Smooth muscle cell of the brain vasculature (primary cell): ENCODE data around the gene MRTFA.

Source experiments
- DNase-seq: peaks from one replicate; pipeline ENCODE4 v3.0.0-alpha.2; 2012; ENCODE audit warnings: low read depth, low spot score

Gene MRTFA

DNA sequence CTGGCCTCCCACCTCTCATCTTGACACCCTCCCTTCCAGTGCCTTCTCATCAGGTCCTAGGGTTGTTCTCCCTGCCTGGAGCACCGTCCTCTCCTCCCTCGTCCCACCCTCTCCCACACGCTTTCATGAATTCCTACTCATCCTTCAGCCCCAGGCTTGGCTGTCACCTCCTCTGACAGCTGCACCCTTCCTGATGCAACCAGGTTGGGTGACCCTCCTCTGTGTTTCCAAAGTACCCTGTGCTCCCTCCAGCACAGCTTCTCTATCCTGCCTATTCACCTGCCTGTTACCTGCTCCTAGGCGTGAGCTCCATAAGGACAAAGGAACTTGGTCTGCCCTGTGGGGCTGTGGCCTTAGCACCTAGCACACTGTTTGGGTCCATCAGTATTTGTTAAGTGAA lies 207.7 kb downstream of the MRTFA start:
- DNase-seq = no peak

DNA sequence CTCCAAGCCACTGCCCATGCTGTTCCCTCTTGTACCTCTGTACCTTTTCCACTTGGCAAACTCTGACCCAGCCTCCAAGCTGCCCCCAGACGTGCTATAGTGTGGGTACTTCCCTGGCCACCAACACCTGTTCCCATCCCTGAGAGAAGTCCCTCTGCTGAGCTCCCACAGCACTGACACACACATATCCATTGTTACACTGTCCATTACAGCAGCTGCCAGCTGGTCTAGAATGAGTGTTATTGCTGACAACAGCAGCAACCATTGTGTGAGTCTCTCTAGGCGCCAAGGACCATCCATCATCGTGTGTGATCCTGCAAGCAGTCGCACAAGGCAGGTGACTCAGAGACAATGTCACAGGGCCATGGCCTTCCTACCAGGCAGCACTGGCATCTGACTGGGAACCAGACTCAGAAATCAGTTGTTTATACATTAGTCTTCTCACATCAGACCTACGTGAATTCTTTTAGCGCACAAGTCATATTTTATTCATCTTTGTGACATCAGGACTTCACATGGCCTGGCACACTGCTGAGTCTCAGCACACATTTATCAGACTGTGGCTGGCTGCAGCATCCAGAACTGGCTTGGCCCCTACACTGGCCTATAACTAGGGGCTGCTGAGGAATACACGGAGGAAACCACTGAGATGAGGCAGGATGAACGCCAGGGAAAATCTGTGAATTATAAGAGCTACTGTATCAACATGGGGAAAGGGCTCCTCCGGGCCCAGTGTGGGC lies 209.8 kb downstream of the MRTFA start:
- DNase-seq = no peak

DNA sequence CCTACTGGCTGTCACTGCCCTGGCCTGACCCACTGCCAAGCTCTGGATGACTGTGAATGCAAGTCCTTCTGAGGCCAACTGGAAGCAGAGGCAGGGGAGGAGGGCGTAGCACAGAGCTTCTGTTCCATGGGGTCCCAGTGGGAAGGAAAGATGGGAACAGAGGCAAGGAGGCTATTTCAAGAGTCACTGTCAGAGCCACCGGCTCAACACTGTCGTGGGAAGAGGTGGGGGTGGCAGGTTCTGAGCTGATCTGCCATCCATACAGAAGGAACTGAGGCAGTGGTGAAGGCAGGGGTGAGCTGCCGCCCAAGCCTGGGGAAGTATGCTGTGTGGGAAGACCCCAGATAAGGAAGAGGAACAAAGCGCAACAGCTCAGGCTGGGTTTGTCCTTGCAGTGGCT lies 211.4 kb downstream of the MRTFA start:
- no peak for DNase-seq

DNA sequence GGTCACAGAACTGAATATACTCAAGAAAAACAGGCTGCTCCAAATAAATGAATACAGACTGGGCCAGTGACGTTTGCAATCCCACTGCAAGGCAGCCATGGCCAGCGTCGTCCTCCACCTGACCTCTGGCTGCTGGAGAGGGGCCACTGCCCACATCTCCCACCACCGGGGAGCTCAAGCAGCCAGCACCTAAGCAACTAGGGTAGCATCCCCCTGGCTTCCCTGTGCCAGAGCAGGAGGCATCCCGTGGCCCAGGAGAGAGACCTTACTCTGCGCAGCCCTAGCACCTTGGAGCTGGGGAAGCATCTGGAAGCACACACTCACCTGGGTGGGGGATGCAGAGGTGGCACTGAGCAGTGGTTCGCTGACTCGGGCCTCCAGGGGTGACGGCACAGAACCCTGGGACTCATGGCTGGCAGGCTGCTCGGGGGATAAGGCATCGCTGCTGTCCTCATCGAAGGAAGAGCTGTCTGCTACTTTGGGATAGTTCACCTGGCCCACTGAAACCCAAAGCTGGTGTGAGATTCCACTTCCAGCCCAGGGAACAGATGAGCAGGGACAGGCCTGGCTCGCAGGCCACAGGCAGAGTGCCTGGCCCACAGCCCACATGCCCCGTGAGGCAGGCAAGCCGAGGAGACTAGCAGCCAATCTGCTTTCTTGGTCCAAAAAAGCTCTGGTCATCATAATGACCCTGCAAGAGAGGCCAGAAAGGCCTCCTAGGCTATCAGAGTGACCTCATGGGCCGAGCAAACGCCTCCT lies 212.5 kb downstream of the MRTFA start:
- DNase-seq = no peak

DNA sequence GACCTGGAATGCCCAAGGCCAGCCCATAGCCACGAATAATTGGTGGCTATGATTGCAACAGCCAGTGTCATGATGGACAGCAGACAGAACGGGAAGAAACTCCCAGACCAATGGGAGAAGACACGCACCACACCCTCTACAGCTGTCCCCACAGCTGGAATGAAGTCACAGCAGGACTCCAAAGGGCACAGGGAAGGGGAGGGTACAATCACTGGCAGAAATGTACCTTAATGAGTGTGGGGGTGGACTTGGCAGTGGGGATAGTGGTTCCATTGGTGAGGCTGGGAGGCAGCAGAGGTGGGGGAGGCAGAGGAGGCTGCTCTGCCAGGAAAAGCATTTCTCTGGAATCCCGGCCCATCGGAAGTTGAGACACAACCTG lies 213.2 kb downstream of the MRTFA start:
- DNase-seq = no peak

DNA sequence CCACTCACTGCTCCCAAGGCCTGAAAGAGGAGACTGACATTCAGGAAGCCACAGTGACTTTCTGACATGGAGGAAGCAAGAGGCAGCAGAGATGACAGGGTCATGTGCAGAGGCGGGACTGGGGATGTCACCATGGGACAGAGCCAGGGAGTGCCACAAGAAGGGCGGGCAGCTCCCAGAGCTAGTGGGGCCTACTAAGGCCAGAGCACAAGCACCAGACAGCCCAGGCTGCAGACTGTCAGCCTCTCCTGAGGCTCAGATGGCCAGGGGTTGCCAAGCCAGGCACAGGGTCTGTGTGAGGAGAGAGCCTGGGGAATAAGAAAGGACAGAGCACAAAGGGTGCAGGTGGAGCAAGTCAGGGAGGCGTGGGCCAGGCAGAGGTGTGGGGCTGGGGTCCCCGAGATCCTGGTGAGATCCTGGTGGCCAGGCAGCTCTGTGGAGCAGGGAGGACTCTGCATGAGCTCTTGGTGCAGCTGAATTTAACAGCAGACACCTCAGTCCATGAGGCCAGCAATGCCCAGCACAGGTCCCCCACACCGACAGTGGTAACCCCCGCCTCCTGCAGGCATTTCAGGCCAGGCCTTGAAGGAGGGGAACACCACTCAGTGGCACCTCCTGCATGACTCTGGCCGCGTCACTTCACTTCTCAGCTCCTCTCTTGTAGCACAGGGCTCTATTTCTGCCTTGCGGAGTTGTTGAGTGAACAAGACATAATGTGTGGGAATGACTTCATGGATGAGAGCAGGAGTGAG lies 213.8 kb downstream of the MRTFA start:
- no peak for DNase-seq

DNA sequence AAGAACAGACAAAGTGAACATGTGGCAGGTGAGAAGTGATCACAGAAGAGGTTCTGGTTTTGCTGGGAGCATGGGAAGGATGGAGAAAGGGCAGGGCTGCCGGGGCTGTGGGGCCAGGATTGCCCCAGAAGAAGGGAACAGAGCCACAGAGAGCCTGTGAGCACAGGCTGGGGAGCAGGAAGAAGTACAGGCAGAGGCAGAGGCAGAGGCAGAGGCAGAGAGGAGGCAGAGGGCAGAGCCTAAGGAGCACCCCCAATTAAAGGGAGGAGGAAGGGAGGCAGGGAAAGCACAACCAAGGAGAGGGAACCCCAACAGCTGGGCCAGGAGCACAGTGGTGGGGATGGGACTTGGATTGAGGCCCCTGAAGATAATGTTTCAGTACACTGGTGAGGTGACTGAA lies 214.6 kb downstream of the MRTFA start:
- no peak for DNase-seq

DNA sequence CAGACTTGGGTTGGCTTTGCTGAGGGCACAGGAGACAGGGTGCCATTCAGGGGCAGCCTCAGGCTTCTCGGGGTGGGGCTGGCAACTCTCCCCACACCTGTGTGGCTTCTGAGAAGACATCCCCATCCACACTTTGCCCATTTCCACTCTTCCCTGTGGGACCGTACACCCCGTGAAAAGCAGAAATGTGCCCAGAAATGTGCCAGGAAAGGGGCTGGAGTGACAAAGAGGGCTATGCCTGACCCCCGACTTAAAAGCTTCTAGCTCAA lies 215.5 kb downstream of the MRTFA start:
- no peak for DNase-seq

DNA sequence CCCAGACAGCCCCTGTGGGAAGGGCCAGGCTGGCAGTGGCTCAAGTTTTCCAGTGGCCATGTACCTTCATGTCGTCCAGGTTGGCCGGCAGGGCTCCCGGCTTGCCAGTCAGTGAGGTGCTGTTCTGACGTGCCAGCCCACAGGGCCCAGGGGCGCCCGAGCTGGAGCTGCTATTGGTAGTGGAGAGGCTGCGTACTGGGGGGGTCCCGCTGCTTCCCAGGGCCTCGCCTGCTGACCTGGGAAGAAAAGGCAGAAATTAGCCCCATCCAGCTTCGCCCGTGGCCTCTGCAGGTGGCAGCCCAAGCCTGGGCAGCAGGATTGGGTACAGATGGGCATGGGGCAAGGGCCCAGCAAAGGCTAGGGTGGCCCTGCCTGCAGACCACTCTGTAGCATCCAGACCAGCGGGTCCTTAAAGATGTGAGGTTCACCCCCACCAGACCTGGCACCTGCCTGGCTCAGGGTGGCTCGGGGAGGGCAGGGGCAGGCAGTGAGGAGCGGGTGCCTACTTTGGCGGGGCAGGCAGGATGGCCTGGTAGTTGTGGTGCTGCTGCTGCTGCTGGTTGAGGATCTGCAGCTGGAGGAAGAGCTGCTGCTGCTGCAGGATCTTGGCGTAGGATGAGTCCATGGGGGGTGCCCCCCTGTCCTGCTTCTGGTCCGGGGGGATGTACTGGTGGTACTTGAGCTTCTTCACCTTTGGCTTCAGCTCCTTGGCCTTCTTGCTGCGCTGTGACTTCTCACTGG lies 216.0 kb downstream of the MRTFA start:
- no peak for DNase-seq

DNA sequence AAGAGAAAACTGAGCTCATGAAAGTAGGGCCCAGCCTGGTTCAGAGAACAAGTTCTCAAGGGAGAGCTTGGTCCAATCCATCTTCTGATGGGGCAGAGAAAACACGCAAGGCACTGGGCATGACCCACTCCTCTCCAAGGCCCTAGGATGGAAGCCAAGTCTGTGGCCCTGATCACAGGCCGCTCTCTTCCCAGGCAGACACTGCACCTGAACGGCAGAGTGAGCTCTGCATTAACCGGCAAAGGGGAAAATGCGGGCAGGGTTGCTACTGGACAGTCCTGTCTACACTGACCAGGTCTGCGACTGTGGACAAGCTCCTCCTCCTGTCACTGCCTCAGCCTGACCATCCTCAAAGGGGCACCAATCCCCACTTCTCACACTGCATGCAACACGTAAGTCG lies 216.8 kb downstream of the MRTFA start:
- no peak for DNase-seq

DNA sequence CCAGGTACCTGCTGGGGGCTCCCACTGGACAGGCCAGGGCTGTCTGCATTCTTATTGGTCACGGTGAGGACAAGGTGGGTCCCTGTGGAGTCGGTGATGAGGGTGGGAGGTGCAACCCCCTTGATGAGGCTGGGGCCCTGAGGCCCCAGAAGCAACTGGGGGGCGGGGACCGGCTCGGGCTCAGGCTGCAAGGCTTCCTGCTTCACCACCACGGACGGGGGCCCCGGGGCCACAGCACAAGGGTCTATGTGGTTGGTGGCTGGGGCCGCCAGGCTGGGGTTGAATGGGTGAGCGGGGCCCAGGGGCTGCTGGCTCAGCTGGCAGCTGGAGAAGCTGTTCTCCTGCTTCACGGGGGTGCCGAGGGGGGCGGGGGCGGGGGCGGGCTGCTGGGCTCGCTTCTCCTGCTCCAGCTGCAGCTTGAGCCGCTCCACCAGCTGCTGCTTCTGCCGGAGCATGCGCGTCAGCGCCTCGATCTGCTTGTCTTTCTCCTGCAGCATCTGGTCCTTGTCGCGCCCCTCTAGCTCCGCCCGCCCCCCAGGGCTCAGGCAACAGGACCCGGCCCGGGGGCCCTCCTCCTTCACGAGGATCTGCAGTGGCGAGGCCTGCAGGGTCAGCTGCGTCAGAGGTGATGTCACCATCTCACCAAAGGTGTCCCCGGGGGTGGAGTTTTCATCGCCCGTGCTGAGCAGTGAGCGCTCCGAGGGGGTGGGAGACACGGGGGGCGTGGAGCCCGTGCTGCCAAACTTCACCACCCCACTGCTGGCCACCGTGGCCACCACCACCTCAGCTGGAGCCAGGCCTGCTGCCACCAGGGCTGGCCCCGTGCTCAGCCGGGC lies 217.9 kb downstream of the MRTFA start:
- DNase-seq = no peak

DNA sequence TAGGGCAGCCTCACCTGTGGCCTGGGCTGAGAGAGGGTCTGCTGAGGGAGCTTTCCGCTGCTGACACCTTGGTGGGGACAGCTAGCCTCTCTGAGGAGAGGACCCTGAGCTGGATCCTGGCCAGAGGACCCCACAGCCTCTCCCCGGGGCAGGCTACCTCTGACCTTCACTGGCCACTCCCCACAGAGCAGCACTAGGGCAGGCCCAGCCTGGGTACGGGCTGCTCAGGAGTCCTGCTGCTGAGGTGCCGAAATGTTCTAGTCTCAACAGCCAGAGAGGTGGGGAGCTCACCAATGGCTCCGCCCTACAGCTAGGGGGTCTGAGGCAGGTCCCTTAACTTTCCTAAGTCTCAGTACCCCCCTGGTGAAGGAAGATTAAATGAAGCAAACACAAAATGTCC lies 218.6 kb downstream of the MRTFA start:
- no peak for DNase-seq

DNA sequence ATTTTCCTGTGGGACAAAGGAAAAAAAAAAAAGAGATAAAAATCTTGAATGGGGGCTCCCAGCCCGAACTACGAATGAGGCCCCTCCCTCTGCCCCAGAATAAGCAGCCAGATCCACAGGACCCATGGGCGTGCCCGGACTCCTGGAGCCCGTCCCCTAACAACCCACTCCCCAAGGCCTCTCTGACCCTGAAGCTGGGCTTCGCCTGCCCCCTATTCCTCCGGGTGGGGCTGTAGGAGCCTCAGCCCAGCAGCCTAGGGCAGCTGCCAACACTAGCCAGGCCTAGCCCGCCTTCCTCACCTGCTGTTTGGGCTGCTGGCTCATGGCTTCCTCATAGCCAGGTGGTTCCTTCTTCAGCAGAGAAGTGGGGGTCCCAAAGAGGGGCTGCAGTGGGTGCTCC lies 219.5 kb downstream of the MRTFA start:
- no peak for DNase-seq

DNA sequence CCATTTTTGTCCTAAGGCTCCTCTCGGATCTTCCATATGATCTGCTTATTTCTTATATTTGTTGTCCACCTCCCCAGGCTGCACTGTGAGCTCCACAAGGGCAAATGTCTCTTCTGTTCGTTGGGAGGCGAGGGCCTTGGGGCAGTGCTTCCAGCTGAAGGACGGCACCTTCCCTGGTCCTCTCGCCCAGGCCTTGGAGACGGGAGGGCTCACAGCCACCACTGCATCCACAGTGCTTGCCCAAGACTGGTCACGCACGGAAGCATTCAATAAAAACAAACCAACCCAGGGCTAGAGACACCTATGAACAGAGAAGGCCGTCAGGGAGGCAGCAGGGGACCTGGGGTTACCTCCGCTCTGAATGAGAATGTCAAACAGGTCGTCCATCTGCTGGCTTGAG lies 219.9 kb downstream of the MRTFA start:
- no peak for DNase-seq

DNA sequence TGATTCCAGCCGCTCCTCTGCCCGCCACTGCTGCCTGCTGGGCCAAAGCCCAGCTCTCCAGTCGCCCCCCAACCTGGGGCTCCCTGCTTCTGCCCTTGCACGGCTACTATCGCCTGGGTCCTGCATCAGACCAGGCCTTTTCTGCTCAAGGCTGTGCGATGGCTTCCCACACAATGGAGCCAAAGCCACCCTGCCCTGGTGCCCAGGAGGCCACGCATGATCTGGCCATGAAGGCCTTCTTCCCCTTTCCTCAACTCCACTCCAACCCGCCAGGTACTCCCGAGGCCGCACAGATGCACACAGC lies 220.3 kb downstream of the MRTFA start:
- no peak for DNase-seq

DNA sequence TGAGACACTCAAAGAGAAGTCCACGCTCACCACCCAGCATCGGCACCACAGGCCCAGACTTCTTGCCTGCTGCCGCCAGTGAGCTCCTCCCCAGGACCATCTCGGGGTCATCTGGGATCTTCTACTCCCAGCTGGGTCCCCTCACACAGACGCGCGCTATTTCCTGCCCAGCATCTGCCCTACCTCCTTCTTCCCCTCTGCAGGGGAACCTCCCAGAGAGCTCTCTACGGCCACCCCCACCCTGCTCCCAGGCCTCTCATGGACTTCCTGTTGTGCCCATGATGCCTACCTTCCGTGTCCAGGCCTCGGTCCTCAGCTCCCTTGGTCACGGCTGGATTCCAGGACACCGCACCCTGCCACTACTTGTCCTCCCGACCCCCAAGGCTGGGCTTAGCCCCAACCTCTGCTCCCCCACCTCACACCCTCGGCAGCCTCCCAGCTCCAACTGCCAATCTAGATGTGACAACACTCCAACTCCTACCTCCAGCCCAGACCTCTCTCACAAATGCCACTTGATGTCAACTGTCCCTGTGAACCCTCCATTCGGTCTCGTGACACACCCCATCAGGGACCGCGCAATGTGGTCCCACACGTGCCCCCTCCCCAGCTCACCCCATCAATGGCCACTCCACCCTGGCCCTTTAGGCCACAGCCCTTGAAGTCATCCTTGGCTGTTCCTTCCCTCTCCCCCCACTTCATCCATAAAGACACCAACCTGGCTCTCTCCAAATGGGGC lies 220.8 kb downstream of the MRTFA start:
- no peak for DNase-seq

DNA sequence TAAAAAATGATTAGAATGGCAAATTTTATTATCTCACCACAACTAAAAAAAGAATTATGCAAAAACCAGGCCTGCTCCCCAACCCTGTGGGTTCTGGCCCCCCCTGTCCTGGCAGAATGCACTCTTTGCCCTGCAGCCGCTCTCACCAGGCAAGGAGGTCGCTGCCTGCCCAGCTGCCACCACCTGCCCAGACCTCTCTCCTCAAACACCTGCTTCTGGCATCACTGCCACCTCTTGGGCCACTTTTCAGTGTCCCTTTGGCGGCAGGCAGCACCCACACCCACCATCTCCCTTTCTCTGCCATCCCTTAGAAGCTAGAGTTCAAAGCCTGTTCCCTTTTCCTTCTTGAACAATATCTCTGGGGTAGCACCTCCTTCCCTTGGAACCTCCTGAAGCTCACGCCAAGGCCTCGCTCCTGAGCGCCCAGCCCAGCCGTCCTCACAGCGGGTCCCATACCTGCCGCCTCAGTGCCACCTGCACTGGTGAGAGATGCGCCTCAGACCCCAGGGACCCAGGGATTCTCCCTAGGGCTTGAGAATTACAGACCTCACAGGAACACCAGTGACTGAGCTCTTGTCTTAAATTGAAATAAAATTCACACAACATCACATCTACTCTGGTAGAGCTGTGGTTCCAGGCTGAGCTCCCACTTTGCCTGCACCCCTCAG lies 221.5 kb downstream of the MRTFA start:
- no peak for DNase-seq

DNA sequence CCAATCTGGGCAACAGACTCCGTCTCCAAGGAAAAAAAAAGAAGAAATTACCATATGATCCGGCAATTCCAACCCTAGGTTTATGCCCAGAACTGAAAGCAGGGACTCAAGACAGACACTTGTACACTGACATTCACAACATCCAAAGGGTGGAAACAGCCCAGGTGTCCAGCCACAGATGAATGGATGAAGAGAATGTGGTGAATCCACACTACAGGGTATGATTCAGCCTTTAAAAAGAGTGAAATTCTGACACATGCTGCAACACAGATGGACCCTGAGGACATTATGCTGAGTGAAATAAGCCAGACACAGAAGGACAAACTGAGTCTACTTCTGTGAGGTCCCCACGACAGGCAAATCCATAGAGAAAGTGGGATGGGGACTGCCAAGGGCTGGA lies 222.2 kb downstream of the MRTFA start:
- no peak for DNase-seq

DNA sequence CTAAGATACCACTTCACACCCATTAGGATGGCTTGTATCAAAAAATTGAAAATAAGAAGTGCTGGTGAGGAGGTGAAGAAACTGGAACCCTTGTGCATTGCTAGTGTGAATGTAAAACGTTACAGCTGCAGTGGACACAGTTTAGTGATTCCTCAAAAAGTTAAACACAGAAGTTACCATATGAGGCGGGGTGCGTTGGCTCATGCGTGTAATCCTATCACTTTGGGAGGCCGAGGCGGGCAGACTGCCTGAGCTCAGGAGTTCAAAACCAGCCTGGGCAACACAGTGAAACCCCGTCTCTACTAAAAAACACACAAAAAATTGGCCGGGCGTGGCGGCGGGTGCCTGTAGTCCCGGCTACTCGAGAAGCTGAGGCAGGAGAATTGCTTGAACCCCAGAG lies 222.6 kb downstream of the MRTFA start:
- no peak for DNase-seq

DNA sequence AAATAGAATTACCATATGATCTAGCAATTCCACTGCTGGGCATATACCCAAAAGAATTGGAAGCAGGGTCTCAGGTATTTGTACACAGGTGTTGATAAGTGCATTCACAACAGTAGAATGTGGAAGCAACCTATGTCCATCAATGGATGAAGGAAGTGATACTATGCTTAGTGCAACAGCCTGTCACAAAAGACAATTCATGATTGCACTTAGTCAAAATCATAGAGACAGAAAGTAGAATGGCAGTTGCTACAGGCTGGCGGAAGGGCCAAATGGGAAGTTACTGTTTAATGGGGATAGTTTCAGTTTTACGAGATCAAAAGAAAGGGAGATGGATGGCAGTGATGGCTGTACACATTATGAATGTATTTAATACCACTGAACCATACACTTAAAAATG lies 224.1 kb downstream of the MRTFA start:
- no peak for DNase-seq

DNA sequence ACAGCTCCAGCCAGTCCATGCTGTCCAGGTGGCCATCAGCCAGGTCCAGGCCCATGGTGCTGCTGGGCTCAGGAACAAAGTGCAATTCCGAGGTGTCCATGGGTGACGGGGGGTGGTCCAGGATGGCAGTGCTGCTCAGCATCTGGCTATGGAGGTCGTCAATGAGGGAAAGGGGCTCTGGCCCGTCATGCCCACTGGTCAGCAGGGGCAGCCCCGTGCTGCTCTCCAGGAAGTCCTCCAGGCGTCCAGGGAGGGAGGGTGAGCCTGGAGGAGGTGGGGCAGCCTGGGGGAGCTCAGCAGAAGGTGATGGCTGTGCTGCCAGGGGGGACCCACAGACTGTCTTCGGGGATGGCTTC lies 225.0 kb downstream of the MRTFA start:
- DNase-seq = no peak
